Upper lobe of right lung (tissue), 1 donor: Measurements from ENCODE around the gene INPP5A. TPM values are rescaled to one million over a fixed set of nuclear protein-coding genes. Genes with fewer than 3 reads are reported as not detected.
"Not testable (repeated sequence)": the region's sequence is repeated elsewhere in the genome, so short reads cannot be mapped to it uniquely, and the experiment has no call there.

Experiments used
- ATAC-seq: fragments of 200-7000 bp; cut with Tn5 transposase; one replicate; pipeline ENCODE4 v1.9.1; 2020; ENCODE audit warnings: mild to moderate bottlenecking, moderate library complexity
- DNase-seq: peaks from one replicate; pipeline ENCODE4 v3.0.0-alpha.2; 2020
- H3K27ac ChIP-seq: fragments of 200-600 bp; one replicate; pipeline ENCODE4 v1.8.0; 2022
- H3K27me3 ChIP-seq: fragments of 200-600 bp; one replicate; pipeline ENCODE4 v1.8.0; 2022; ENCODE audit warnings: mild to moderate bottlenecking
- H3K36me3 ChIP-seq: fragments of 200-600 bp; one replicate; pipeline ENCODE4 v1.8.0; 2022
- H3K4me1 ChIP-seq: fragments of 200-600 bp; one replicate; pipeline ENCODE4 v1.8.0; 2022
- H3K4me3 ChIP-seq: fragments of 200-600 bp; one replicate; pipeline ENCODE4 v1.8.0; 2022; ENCODE audit warnings: mild to moderate bottlenecking
- H3K9me3 ChIP-seq: fragments of 200-600 bp; one replicate; pipeline ENCODE4 v1.8.0; 2022
- CTCF ChIP-seq: fragments of 200-600 bp; IDR thresholded peaks from one replicate; pipeline ENCODE4 v1.8.0; 2022; ENCODE audit warnings: antibody characterized with exemption
- intact Hi-C: fragments of 100-400 bp; cut with DNase I; formaldehyde crosslinking; loops from one replicate; pipeline ENCODE4 v1.11.0; 2022
- total RNA-seq: library from RNA; stranded (reverse); fragmentation: NEBNext Ultra II Directional; extraction: Animal tissue kit (Norgen Biotek cat#: 25700); gene quantifications from one replicate; pipeline ENCODE4 v1.2.1, GENCODE V29; 2021
- donor health status: DM: no; HTN: yes; CAD: no; lungs with severe emphysema.

The INPP5A gene
- total RNA-seq, 1 donor from 2014 or later: 38.3 TPM

DNA sequence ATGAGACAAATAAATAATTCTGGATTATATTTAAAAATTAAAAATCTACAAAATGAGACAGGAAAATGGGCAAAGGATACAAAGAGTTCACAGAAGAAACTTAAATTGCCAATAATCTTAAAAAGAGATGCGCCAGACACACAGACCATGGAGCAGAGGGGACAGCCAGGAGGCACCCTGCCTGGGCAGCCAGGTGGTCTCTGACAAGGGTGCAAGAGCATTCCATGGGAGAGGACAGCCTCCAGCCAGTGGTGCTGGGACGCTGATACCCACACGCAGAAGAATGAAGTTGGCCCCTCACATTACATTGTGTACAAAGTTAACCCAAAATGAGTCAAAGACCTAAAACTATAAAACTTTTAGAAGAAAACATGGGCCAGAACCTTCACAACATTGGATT, 142.1 kb downstream of the INPP5A start:
- TF ChIP-seq CTCF: no peak
- ATAC-seq (no peak), DNase-seq (no peak)
- intact Hi-C loops: no loop called here
- Histone ChIP-seq H3K27me3 (no peaks in the 10 kb centered on the region), H3K27ac (no peak overlapping the region), H3K36me3 (no peaks in the 10 kb centered on the region), H3K4me1 (peaks cover 3% of the 10 kb centered on the region), H3K9me3 (no peaks in the 10 kb centered on the region), H3K4me3 (no peak overlapping the region)

GRCh38 chr10:132680741-132681140, 143.2 kb downstream of the INPP5A start:
- H3K4me3 ChIP-seq, intact Hi-C loops, H3K36me3 ChIP-seq, H3K27me3 ChIP-seq, H3K9me3 ChIP-seq, H3K27ac ChIP-seq, ATAC-seq: not testable (repeated sequence)
- peaks cover 11% of the 10 kb centered on the region for H3K4me1 ChIP-seq
- DNase-seq: peak; percentile 58

- Histone ChIP-seq H3K27me3 (no peaks in the 10 kb centered on the region), H3K4me3 (no peak overlapping the region), H3K27ac (no peak overlapping the region), H3K36me3 (no peaks in the 10 kb centered on the region), H3K9me3 (no peaks in the 10 kb centered on the region), H3K4me1 (peaks cover 11% of the 10 kb centered on the region)
- ATAC-seq: no peak
- intact Hi-C loops: no loop called here
- no peak for TF ChIP-seq CTCF
- peak; percentile 53 for DNase-seq
Observed at GRCh38 chr10:132681858-132682755, 144.5 kb downstream of the INPP5A start.

DNA sequence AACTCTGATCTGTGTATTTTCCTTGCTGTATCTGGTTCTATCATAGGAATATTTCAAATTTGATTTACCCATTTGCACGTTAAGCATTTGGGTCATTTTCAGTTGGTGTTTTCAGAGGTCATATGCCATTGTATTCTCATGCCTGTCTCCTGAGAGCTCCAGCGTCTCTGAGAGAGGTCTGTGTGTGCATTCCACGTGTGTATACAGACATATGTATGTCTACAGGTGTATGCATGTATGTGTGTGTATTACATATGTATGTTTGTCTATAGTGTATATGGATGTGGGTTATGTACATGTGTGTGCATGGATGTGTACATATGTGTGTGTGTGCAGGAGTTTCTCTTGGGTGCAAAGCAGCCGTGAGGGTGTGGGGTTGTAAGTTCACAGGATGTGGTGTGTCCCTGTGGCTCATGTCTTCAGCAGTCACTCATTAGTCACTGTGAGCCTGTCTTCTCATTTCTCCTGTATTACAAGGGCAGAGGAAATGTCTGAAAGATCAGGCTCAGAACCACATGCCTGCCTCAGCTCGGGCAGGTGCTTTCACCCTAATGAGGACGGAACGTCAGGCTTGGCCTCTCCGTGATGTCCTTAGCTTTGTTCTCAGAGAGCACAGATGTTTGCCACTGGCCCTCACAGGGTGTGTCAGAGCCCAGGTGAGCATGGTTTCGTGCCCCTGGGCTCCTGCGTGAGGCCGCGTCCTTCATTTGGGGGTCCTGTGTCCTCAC, 146.7 kb downstream of the INPP5A start:
- H3K4me1 ChIP-seq: peaks cover 11% of the 10 kb centered on the region
- DNase-seq (peak; percentile 28), ATAC-seq (peak; percentile 9)
- no peak overlapping the region for H3K4me3 ChIP-seq
- H3K9me3 ChIP-seq: no peaks in the 10 kb centered on the region
- H3K27ac ChIP-seq: no peak overlapping the region
- no peaks in the 10 kb centered on the region for H3K27me3 ChIP-seq
- H3K36me3 ChIP-seq: no peaks in the 10 kb centered on the region
- TF ChIP-seq CTCF: no peak
- intact Hi-C loops: no loop called here

DNA sequence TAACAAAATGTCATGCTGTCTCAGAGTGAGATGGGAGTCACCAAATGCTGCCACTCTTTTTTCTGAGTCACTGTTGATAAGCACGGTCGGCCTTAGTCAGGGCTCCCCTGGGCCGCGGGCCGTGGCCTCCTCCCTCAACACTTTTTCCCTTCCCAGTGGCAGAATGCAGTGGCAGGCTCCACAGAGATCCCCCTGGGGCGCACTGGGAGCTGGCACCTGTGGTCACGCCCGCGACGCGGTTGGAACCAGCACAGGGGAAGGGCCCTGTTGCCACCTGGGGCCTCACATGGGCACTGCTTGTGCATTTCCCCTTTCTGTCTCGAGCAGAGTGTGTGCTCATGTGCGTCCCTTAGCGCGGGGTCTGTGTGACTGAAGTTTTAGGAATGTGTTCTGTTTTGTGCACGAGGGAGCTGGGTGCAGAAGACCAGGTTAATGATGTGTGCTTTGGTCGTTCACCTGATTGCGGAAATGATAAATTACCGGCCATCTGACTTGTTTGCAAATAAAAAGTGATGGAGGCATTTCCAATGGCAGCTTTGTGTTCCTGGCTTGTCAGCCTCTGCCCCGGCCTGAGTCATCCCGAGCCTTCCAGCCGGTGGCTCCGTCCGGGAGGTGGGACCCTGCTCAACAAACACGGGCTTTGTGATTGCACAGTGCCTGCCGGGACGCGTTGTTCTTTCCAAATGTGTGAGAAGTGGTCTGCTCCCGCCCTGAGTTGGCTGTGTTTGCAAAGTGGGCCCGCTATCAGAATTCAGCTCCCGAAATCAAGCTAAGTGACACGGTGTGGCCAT, 147.7 kb downstream of the INPP5A start:
- ATAC-seq: peak; percentile 81
- peak; percentile 79 for DNase-seq
- no peak for TF ChIP-seq CTCF
- Histone ChIP-seq H3K27ac (no peak overlapping the region), H3K4me1 (peaks cover 11% of the 10 kb centered on the region), H3K36me3 (no peaks in the 10 kb centered on the region), H3K27me3 (no peaks in the 10 kb centered on the region), H3K4me3 (no peak overlapping the region), H3K9me3 (no peaks in the 10 kb centered on the region)
- intact Hi-C loops: no loop called here
